Stimulated activated CD4-positive, alpha-beta T cell treated with anti-CD3 and anti-CD28 coated beads, Interleukin-2, amount 100 ng/mL, for 24 hours (primary cell): ENCODE data around the gene TMEM51.

Experiments
- DNase-seq, 2 donors: peaks; one replicate each; pipeline ENCODE4 v3.0.0-alpha.2; 2020

Gene TMEM51

GRCh38 chr1:15155191-15155590 lies 1.6 kb downstream of the TMEM51 start:
- no peak for DNase-seq

- no peak for DNase-seq
Observed at GRCh38 chr1:15155888-15156741, 2.6 kb downstream of the TMEM51 start.

DNA sequence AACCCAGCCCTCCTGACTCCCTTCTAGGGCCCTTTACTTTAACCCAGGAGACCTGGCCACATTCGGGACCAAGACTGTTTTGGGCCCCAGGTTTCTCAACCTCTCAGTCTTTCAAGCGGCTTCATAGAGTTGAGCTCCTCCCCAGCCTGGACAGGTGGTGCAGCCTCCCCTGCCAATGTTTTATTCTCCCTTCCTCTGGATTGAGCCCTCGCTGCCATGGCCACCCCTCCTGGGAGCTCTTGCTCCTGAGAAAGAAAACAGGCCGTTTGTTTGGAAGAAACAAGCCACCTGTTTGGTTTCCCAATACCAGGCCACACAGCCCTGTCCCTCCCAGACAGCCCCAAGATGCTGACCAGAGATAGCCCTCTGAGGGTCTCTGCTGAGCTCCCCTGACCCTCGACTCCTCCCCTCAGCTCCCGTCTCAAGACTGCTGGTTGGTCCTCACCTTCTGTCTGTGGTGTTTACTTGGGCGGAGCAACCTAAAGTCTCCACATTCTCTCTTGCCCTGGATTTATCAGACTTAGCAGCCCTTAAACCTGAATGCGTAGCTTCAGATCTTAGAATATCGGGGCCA lies 3.3 kb downstream of the TMEM51 start:
- DNase-seq: no peak

DNA sequence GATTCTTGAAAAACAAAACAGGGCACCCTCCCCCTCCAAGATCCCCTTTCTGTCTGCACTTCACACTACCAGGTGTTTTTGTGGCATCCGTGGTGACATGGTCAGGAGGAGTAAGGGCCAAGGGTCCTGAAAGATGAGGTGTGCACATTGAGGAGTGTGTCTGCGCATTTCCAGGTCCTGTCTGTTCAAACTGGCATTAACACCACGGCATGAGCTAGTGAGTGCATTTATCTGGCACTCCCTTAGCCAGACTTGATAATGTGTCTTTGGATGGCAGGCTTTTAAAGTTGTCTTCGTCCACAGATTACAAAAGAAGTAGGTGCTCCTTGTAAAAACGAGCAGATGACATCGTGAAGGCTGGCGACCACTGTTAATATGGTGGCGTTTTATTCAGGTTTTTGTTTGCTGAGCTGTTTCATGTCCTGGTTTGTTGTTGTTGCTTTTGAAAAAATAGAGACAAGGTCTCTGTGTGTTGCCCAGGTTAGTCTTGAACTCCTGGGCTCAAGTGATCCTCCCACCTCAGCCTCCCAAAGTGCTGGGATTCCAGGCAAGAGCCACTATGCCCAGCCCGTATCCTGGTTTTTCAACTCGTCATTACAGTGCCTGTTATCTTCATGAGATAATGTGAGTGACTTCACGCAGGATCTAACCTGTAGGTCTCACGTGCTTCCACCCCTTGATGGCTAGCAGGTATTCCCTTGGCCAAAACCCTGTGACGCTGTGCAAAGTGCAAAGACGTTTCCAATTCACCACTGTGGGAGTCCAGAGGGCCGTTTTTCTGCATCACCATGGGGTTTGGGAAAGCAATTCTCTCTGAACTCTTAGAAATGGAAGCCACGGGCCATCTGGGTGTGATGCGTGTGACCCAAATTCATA lies 4.2 kb downstream of the TMEM51 start:
- DNase-seq: no peak

DNA sequence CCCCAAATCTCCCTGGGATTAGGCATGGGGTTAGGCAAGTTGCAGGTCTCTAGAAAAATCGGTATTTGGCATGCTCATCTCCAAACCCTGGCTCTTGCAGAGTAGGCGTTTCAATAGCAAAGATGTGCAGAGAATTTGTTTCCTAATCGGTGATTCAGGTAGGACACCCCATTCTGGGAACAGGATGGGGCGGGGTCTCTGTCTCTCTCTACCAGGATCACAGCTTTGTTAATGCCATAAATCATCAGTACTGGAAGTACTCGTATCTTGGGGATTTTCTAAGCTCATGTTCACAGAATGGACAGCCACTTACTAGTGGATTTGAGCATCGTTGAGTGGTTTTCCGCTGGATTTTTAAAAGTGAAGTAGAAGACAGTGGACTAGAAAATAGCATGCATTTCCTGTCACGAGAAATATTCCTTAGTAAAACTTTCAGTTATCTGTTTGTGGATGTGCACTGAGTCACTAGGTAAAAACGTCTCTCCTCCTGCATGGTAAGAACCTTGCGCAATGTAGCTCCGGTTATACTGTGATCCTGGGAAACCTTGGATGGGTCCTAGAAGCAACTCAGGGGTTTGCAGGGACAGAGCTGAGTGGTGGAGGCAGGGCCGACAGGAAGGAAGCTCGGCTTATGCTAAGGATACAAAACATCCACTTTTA lies 5.1 kb downstream of the TMEM51 start:
- DNase-seq: no peak

- DNase-seq: no peak
Observed at GRCh38 chr1:15159166-15159555, 5.6 kb downstream of the TMEM51 start.

- no peak for DNase-seq
Observed at GRCh38 chr1:15160626-15161025, 7.1 kb downstream of the TMEM51 start.

- no peak for DNase-seq
Observed at GRCh38 chr1:15167386-15167785, 13.8 kb downstream of the TMEM51 start.

DNA sequence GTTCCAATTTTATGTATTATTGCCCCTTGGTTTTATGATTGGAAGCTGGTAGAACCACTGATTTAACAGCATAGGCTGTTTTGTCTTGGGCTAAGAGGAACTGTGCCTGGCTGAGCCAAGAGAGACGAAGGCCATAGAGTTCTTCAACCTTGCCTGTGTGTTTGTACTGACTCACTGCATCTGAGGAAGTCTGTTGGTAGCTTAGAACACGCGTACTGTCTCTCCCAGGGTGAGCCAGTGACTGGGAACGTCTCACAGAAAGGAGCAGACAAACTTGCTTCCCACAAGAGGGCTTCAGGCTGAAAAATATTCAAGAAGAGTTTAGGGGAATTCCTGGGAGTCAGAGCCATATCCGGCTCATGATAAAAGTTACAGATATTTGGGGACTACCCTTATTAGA lies 14.9 kb downstream of the TMEM51 start:
- DNase-seq: no peak

DNA sequence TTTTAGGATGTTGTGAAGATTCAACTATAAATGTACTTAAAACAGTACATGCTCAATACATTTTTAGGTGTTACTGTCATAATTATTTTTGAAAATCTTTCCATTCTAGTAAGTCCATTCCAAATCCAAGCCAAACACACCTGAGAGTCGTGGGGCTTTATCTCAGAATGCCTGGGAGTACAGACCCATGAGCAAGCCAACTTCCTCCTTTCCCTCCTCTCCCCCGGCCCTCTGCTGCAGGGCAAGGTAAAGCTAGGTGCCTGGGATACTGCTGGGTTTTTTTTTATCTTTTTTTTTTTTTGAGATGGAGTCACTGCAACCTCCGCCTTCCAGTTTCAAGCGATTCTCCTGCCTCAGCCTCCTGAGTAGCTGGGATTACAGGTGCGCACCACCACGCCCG lies 16.5 kb downstream of the TMEM51 start:
- no peak for DNase-seq

GRCh38 chr1:15171271-15171908 lies 17.8 kb downstream of the TMEM51 start:
- no peak for DNase-seq

DNA sequence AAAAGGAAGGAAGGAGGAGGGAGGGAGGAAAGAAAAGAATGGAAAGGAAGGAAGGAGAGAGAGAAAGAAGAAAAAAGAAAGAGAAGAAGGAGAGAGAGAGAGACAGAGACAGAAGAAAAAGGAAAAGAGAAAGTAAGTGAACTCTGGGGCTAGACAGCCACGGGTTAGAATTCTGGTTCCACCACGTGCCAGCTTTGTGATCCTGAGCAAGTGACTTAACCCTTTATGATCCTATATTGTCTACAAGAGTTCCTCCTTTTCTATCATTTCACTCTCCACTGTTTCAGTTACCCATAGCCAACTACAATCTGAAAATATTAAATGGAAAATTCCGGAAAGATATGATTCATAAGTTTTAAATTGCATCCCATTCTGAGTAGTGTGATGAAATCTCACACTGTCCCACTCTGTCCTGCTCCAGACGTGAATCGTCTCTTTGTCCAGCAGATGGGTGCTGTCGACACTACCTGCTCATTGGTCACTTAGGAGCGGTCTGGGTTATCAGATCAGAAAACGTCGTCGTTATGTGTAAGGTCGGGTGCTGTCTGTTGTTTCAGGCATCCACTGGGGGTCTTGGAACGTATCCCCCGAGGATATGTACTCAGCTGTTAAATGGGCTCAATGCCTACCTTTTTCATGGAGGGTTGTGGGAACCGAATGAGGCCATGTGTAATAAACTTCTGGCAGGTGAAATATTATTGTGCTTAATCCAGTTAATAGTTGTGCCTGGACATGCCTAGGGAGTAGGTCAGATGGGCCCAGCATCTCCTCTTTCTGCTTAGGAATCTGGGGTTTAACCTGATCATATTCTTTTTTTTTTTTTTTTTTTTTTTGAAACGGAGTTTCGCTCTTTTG lies 19.1 kb downstream of the TMEM51 start:
- DNase-seq: no peak

- no peak for DNase-seq
Observed at GRCh38 chr1:15173863-15174614, 20.5 kb downstream of the TMEM51 start.

- no peak for DNase-seq
Observed at GRCh38 chr1:15174615-15174983, 21.1 kb downstream of the TMEM51 start.

DNA sequence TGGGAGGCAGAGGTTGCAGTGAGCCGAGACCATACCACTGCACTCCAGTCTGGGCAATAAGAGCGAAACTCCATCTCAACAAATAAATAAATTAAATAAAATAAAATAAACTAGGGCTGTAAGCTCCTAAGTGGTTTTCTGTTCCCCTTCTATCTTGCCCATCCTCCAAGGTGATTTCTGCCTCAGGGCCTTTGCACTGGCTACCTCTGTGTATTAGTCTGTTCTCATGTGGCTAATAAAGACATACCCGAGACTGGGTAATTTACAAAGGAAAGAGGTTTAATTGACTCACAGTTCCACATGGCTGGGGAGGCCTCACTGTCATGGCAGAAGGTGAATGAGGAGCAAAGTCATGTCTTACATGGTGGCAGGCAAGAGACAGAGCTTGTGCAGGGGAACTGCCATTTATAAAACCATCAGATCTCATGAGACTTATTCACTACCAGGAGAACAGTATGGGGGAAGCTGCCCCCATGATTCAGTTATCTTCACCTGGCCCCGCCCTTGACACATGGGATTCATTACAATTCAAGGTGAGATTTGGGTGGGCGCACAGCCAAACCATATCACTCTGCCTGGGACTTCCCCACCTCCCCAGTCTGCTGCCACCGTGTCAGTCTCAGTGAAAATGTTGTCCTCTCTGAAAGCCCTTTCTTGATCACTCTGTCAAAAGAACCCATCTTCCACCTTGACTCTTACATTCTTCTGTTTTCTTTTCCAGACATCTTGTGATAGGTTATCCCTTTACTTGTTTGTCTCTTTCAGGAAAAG lies 22.0 kb downstream of the TMEM51 start:
- DNase-seq: peak in 1 of 2 donors; percentile 13

DNA sequence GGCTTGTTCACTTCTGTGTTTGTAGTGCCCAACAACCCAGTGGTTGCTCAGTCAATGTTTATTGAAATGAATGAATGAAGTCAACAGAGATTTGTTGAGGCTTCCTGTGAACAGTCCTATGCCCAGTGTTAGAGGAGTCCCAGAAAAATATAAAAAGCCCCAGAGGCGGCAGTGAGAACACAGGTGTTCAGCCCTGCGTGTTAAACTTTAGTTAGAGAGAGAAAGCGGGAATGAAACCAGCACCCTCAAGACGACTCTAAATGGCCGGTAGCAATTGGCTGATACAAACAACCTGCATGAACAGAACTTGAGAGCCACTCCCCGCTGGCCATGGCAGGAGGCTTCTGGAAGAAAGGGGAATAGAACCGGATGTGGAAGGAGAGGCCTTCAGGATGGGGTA lies 22.6 kb downstream of the TMEM51 start:
- no peak for DNase-seq

GRCh38 chr1:15176898-15177665 lies 23.5 kb downstream of the TMEM51 start:
- DNase-seq: no peak

- no peak for DNase-seq
Observed at GRCh38 chr1:15177710-15178166, 24.2 kb downstream of the TMEM51 start.
